ENCODE measurements around the gene SLC12A6.

Gene SLC12A6

GRCh38 chr15:34339946-34340345 lies 2.4 kb upstream of the SLC12A6 start:
- POLR2A ChIA-PET: no interaction called here

GRCh38 chr15:34338347-34338746 lies 766 bp upstream of the SLC12A6 start:
- TF ChIP-seq CTCF (IDR thresholded peaks at IDR 0.05; ENCODE audit: control extremely low read depth, extremely low read depth, low read depth, missing control alignments): no peak
- DNase-seq (ENCODE audit: extremely low spot score): no peak
- CTCF ChIA-PET: interaction anchor here (0.9 to 2.9 kb wide), 6 partner anchors 10 to 97 kb away, joined by 3 to 19 read pairs (median 4); partner anchors contain the start of gene LPCAT4
- POLR2A ChIA-PET: interaction anchor here (0.7 to 2.2 kb wide), 2 partner anchors 9 to 20 kb away, joined by 5 to 9 read pairs; no protein-coding TSS in a partner anchor

More at GRCh38 chr15:34339946-34340345, 2.4 kb upstream of the SLC12A6 start:
- DNase-seq (ENCODE audit: extremely low spot score): no peak
- TF ChIP-seq CTCF (IDR thresholded peaks at IDR 0.05; ENCODE audit: control extremely low read depth, extremely low read depth, low read depth, missing control alignments): no peak
- CTCF ChIA-PET: interaction anchor here (1.0 to 2.9 kb wide), 2 partner anchors 11 to 27 kb away, joined by 3 to 19 read pairs; partner anchors contain the start of gene LPCAT4

- no peak for DNase-seq (ENCODE audit: extremely low spot score)
- TF ChIP-seq CTCF (IDR thresholded peaks at IDR 0.05; ENCODE audit: control extremely low read depth, extremely low read depth, low read depth, missing control alignments): no peak
- ChIA-PET CTCF (interaction anchor here (1.0 to 2.0 kb wide), 5 partner anchors 9 to 39 kb away, joined by 3 to 10 read pairs (median 4); partner anchors contain the start of gene LPCAT4), POLR2A (interaction anchor here (0.6 to 2.2 kb wide), 6 partner anchors 8 to 127 kb away, joined by 3 to 9 read pairs (median 3); partner anchors contain the start of gene KATNBL1)
Measured at GRCh38 chr15:34336991-34337556, 507 bp downstream of the SLC12A6 start.

- ChIA-PET POLR2A (interaction anchor here (0.9 to 2.2 kb wide), 2 partner anchors 7 to 126 kb away, joined by 3 to 9 read pairs; partner anchors contain the start of gene KATNBL1), CTCF (interaction anchor here (0.9 to 2.0 kb wide), 8 partner anchors 8 to 38 kb away, joined by 3 to 10 read pairs (median 4); partner anchors contain the start of gene LPCAT4)
- no peak for TF ChIP-seq CTCF (IDR thresholded peaks at IDR 0.05; ENCODE audit: control extremely low read depth, extremely low read depth, low read depth, missing control alignments)
- DNase-seq (ENCODE audit: extremely low spot score): no peak
Measured at GRCh38 chr15:34336231-34336990, 1.2 kb downstream of the SLC12A6 start.

GRCh38 chr15:34335176-34336032 lies 2.2 kb downstream of the SLC12A6 start:
- DNase-seq (ENCODE audit: extremely low spot score): no peak
- TF ChIP-seq CTCF (IDR thresholded peaks at IDR 0.05; ENCODE audit: control extremely low read depth, extremely low read depth, low read depth, missing control alignments): no peak
- CTCF ChIA-PET: interaction anchor here (0.9 to 1.9 kb wide), 4 partner anchors 8 to 32 kb away, joined by 3 to 10 read pairs (median 4); partner anchors contain the start of gene LPCAT4
- POLR2A ChIA-PET: no interaction called here
